ENCODE data around the gene LAT.
A peak's percentile ranks its signal among the peaks of the same experiment; 100 is the strongest.

DNA sequence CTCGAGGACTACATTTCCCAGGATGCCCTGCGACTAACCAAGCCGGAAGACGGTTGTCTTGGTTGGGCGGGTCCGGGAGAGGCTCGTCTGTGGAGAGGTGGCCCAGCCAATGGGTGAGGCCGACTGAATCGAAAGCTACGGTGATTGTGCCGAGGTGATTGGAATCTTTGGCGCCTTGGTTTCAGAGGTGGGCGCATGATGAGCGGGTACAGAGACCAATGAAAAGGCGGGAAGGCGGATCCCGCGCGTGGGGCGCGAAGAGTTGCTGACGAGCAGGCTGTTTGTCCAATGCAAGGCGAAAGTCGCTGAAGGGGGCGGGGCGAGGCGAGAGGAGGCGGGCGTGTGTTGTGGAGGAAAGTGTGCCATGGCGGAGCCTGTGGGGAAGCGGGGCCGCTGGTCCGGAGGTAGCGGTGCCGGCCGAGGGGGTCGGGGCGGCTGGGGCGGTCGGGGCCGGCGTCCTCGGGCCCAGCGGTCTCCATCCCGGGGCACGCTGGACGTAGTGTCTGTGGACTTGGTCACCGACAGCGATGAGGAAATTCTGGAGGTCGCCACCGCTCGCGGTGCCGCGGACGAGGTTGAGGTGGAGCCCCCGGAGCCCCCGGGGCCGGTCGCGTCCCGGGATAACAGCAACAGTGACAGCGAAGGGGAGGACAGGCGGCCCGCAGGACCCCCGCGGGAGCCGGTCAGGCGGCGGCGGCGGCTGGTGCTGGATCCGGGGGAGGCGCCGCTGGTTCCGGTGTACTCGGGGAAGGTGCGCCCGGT is 34.0 kb upstream of the LAT start, which contains the start of gene NFATC2IP:
- TF ChIP-seq, protein P1, sequence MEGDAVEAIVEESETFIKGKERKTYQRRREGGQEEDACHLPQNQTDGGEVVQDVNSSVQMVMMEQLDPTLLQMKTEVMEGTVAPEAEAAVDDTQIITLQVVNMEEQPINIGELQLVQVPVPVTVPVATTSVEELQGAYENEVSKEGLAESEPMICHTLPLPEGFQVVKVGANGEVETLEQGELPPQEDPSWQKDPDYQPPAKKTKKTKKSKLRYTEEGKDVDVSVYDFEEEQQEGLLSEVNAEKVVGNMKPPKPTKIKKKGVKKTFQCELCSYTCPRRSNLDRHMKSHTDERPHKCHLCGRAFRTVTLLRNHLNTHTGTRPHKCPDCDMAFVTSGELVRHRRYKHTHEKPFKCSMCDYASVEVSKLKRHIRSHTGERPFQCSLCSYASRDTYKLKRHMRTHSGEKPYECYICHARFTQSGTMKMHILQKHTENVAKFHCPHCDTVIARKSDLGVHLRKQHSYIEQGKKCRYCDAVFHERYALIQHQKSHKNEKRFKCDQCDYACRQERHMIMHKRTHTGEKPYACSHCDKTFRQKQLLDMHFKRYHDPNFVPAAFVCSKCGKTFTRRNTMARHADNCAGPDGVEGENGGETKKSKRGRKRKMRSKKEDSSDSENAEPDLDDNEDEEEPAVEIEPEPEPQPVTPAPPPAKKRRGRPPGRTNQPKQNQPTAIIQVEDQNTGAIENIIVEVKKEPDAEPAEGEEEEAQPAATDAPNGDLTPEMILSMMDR (IDR thresholded peaks at IDR 0.05): no peak
- TF ChIP-seq POLR2A (IDR thresholded peaks at IDR 0.05) (peak; percentile 74), EP300 (IDR thresholded peaks at IDR 0.05; ENCODE audit: low read depth) (no peak)
